AG08395 (cell line): ENCODE measurements around the gene COL4A1.
"Not testable (repeated sequence)": the region's sequence is repeated elsewhere in the genome, so short reads cannot be mapped to it uniquely, and the experiment has no call there.

ENCODE experiments used
- DNase-seq: peaks from one replicate; pipeline ENCODE4 v3.0.0; 2012; ENCODE audit warnings: mixed read lengths, low spot score

Gene COL4A1

GRCh38 chr13:110323172-110323891 is 16.4 kb upstream of the COL4A1 start:
- peak; percentile 77 for DNase-seq

GRCh38 chr13:110322828-110323171 is 15.8 kb upstream of the COL4A1 start:
- no peak for DNase-seq

GRCh38 chr13:110322126-110322827 is 15.3 kb upstream of the COL4A1 start:
- DNase-seq, result no peak

DNA sequence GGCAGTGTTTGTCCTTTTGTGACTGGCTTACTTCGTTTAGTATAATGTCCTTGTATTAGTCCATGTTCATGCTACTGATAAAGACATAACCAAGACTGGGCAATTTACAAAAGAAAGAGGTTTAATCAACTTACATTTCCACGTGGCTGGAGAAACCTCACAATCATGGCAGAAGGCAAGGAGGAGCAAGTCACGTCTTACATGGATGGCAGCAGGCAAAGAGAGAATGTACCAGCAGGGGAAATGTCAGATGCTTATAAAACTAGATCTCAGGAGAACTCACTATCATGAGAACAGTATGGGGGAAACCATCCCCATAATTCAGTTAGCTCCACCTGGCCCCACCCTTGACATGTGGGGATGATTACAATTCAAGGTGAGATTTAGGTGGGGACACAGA is 14.6 kb upstream of the COL4A1 start:
- not testable (repeated sequence) for DNase-seq

DNA sequence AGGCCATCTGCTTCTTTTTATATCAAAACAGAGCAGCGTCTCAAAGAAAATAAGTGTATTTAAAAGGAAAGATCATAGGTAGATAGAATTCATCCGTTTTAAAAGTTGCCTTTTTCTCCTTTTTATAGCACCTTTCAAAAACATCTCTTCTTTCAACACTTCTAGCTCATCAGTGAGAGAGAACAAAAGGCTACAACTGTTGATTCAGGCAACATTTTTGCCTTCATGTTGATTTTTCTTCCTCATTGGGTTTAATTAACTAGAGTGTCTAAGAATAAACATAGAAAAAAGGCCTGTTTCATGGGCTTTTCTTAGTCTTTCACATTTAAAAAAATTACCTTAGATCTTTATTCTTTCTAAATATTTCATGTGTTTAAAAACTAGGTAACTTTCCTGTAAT is 13.7 kb upstream of the COL4A1 start:
- DNase-seq, result no peak

- DNase-seq, result peak; percentile 57
Measured at GRCh38 chr13:110319774-110320509, 13.0 kb upstream of the COL4A1 start.

DNA sequence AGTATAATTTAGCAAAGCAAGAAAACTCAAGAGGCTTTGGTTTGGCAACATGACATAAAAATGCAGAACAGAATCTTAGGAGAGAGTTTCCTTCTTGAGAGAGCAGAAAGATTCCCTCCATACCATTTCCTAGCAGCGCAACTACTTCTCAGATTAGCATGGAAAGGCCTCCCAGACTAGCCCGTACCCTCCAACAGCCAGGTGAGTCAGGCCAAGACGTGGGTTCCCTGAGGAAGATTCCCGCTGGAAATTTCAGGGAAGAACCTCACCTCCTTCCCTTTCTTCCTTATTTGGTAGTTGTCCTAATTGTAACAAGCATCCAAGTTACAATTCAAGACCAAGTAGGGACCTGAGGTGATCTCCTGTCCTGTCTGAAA is 12.4 kb upstream of the COL4A1 start:
- DNase-seq, result no peak

GRCh38 chr13:110318920-110319319 is 12.0 kb upstream of the COL4A1 start:
- no peak for DNase-seq

DNA sequence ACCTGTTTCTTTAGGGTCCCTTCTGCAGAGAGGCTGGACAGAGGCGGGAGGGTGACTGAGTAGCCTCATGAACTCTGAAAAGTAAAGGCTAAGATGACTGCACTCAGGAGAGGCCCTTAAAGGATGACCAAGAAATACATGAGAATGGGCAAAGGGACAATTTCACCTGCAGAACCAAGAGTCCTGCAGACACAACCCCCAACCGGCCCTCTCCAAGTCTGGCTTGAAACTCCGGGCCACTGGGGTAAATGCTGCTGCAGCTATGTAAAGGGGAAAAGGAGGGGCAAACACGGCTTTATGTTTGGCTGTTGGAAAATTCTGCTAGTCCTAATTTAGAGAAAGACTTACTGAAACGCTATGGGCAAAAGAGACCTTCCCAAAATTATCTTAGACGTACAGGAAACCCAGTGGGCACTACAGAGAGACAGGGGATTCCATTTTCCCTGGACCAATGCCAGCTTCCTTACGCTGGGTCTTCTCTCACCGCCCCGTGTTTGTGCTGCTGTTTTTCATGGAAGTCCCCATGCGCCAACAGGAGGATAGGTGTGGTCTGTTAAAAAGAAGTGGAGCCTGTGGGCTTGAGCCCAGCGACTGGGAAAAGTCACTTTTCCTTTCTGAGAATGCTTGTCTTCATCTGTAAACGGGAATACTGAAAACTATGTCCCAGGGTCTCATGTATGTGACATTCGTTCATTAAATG is 10.7 kb upstream of the COL4A1 start:
- DNase-seq, result no peak

- DNase-seq, result no peak
Measured at GRCh38 chr13:110317093-110317492, 10.1 kb upstream of the COL4A1 start.

DNA sequence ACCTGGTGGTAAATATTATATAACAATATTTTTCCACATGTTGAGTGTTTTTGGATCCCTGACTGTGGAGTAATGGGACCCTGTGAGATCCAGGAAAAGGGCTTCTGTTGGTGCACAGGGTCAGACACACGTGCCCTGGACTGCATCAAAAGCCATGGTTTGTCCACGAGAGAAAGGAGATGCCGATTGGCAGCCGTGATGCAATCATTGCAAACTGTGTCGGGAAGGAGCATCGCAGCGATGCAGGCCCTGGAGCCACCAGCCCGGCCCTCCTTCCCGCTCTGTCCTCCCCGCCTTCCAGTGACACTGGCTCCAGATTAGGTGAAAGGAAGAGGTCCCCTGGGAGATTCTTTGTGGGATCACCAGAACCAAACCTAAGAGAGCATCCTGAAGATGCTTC is 9.2 kb upstream of the COL4A1 start:
- no peak for DNase-seq

GRCh38 chr13:110314516-110315245 is 7.7 kb upstream of the COL4A1 start:
- no peak for DNase-seq

DNA sequence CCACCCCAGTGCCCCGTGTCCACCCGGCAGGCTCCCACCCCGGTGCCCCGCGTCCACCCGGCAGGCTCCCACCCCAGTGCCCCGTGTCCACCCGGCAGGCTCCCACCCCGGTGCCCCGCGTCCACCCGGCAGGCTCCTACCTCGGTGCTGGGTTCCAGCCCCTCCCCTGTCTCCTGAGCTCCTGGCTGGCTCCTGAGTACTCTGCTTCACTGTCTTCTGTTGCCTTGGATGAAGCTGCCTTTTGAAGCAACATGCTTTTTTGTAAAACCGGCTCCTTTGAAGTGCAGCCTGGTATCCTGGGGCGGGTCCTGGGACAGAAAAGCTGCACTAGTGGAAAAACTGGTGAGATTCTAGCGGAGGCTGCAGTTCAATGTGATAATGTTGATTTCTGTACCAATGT is 6.8 kb upstream of the COL4A1 start:
- not testable (repeated sequence) for DNase-seq

DNA sequence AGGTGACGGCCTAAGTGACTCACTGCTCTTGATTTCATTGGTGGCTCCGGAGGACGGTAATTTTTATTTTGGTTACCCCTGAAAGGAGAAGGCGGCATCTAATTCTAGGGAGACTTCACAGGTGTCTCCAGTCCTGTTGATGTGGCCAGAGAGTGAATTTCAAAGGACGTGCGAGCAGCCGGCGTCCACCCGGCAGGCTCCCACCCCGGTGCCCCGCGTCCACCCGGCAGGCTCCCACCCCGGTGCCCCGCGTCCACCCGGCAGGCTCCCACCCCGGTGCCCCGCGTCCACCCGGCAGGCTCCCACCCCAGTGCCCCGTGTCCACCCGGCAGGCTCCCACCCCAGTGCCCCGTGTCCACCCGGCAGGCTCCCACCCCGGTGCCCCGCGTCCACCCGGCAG is 6.3 kb upstream of the COL4A1 start:
- not testable (repeated sequence) for DNase-seq

DNA sequence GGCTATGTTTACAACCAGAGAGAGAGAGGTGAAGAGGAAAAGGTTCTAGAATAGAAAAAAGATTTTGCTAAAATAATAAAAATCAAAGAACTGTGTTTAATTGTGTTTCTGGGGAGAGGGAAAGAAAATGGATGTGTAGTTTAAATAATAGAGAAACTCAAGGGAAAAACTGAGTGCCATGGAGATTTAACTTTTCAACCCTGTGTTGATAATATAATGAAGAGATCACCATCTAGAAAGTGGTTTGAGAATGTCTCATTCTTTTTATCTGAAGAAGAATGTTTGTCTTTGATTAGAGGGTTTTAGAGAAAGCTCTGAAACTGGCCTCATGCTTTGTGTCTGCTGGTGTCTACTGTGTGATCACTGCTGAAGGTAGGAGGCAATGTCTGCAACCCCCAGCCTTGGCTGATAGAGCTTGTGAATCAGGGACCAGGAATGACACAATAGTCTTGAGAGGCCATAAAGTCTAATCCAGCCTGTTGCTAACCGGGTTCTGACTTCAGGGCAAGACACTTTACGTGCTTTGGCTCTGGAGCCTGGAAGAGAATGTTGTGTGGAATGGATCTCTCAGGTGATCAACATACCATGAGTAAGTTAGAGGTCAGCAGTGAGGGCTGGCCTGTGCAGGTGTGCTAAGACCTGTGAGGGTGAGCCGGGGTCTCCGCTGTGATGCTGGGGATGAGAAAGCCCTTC is 5.5 kb upstream of the COL4A1 start:
- peak; percentile 74 for DNase-seq

DNA sequence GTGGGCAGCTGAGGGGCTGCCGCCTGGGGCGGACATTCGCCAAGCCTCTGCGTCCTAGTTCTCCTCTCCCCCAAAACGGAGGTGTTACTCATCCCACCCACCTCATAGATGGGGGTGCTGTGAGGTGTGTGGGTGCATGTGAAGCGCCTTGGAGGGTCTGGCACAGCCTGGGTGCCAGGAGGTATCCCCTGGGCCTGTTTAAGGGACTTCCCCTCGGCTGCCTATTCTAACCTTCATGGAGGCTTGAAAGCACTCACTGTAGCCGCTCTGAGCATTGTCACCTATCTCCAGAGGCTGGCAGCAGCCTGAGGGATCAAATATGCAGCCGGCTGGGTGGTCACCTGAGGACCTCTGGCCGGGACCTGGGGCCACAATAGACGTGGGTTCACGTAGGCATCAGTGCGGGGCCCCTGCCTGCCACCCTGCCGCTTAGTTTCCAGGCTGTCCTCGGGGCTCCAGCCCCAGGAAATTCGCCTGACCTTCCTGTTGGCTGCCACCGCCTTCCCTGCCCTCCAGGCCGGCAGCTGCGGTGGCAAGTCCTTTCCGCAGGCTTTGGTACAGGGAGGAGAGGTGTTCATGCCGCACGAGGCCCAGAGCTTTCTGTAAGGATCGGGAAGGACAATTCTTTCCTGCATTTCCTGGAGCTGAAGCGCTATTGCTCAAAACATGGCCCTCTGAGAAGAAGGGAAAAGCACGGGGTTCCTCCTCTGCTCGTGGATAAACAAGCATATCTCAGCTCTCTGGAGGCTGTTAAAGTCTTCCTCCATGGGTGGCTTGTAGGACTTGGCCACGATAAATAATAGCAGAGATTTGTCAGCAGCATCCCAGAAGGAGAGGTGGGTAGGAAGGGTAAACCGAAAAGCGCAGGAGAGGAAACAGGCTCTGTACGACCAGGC is 4.7 kb upstream of the COL4A1 start:
- no peak for DNase-seq

DNA sequence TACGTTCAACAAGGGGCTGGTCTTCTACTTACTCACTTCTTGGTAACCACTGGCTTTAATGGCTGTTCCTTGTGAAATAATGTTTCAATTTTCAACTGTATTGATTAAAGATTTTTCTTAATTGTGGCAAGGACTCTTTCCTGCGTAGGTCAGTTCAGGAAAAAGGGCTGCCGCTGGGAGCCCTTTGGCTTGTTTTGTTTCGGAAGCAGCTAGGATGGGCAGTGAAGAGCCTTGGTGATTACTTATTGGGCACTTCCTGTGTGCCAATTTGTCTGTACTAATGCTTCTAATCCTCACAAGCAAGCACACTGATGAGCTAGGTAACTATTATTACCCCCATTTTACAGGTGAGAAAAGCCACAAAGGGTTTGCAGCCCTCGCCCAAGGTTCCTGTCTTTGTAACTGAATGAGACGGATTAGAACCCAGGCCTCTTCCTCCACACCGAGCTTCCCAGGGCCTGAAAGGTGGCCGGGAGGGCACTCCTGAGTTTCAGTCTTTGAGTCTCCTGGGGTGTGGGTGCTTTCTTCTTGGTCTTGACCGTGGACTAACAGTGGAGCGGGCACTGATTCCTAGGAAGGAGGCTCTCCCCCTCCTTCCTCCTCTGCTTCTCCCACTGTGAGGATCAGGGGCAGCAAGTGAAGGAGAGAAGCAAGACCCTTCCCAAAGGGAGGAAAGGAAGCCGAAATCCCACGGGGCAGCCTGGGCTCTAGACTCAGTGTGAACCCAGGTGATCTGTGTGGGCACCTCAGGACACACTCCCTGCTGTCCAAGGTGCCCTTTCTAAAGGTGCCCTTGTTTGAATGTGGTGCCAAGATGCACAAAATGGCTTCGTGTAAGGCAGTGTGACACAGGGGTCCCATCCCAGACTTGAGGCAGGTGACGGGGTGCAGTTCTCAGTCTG is 3.8 kb upstream of the COL4A1 start:
- no peak for DNase-seq

GRCh38 chr13:110309661-110310524 is 2.9 kb upstream of the COL4A1 start:
- no peak for DNase-seq
